ENCODE measurements around the gene IGF1R.

IGF1R gene

DNA sequence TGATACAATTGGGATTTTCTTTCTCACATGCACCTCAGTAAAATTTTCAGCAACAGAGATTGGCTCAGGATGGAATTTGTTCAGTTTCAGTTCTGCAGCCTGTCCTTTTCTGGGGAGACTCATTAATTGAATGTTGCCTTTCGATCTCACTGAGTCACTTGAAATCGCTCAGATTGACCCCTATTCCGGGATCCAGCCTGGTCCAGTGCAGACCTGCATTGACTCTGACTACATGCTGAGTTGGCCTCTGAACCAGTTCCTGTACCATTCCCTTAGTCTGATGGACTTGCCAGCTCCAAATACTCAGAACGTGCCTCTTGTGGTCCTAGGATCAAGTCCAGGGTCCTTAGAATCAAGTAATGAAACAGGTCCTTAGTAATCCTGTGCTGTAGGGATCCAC, 9.4 kb downstream of the IGF1R start:
- DNase-seq (ENCODE audit: low spot score): no peak
- H3K9me3 ChIP-seq (ENCODE audit: severe bottlenecking): no peaks in the 10 kb centered on the region
- H3K4me1 ChIP-seq (ENCODE audit: insufficient read depth, poor library complexity, severe bottlenecking): peaks cover 70% of the 10 kb centered on the region
- TF ChIP-seq, protein P1, sequence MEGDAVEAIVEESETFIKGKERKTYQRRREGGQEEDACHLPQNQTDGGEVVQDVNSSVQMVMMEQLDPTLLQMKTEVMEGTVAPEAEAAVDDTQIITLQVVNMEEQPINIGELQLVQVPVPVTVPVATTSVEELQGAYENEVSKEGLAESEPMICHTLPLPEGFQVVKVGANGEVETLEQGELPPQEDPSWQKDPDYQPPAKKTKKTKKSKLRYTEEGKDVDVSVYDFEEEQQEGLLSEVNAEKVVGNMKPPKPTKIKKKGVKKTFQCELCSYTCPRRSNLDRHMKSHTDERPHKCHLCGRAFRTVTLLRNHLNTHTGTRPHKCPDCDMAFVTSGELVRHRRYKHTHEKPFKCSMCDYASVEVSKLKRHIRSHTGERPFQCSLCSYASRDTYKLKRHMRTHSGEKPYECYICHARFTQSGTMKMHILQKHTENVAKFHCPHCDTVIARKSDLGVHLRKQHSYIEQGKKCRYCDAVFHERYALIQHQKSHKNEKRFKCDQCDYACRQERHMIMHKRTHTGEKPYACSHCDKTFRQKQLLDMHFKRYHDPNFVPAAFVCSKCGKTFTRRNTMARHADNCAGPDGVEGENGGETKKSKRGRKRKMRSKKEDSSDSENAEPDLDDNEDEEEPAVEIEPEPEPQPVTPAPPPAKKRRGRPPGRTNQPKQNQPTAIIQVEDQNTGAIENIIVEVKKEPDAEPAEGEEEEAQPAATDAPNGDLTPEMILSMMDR (IDR thresholded peaks at IDR 0.05; ENCODE audit: poor library complexity, severe bottlenecking): no peak
- H3K36me3 ChIP-seq (ENCODE audit: low read depth): peaks cover 13% of the 10 kb centered on the region
- peak overlapping the region; percentile 5 for H3K4me3 ChIP-seq (ENCODE audit: severe bottlenecking)
- peak overlapping the region; percentile 85 for H3K27ac ChIP-seq (ENCODE audit: poor library complexity, severe bottlenecking)
- no peaks in the 10 kb centered on the region for H3K27me3 ChIP-seq (ENCODE audit: insufficient read depth, poor library complexity, severe bottlenecking)
- peak; percentile 82 for ATAC-seq (ENCODE audit: low read depth)

DNA sequence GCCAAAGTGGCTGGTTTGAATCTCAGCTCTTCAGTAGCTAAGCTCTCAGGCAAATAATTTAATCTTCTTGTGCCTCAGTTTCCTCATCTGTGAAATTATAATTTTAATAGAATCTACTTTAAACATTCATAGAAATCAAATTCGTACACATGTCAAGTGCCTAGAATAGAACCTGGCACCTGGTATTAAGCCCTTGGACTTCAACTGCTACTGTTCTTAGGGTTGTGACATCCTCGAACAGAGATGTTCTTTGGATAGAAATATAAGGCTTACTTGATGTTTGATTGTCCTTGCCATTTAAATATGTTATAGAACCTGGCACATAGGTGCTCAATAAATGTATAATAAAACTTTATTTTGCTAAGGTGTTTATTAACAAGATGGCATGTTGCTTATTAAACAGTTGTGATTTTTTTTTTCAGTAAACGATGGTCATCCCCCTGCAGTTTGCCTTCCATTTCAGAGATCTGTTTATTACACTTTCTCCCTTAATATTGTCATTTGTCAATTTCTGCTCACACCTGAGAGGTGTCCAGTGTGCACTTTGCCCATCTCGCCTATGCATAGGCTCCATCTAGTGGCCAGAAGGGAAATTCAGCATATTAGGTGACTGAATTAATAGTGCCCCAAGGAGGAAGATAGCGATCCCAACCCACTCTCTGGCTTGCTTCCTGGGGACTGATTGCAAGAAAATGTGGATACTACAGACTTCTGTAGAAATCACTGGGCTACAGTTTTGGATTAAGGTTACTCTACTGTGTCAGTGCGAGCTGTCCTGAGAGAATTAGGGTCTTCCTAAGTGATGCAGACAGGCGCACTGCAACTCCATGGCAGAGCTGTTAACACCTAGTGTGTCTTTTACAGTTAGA, 10.7 kb downstream of the IGF1R start:
- peak overlapping the region; percentile 85 for H3K27ac ChIP-seq (ENCODE audit: poor library complexity, severe bottlenecking)
- no peaks in the 10 kb centered on the region for H3K9me3 ChIP-seq (ENCODE audit: severe bottlenecking)
- peaks cover 15% of the 10 kb centered on the region for H3K36me3 ChIP-seq (ENCODE audit: low read depth)
- H3K4me1 ChIP-seq (ENCODE audit: insufficient read depth, poor library complexity, severe bottlenecking): peaks cover 57% of the 10 kb centered on the region
- DNase-seq (ENCODE audit: low spot score) (no peak), ATAC-seq (ENCODE audit: low read depth) (peak; percentile 62)
- H3K4me3 ChIP-seq (ENCODE audit: severe bottlenecking): no peak overlapping the region
- H3K27me3 ChIP-seq (ENCODE audit: insufficient read depth, poor library complexity, severe bottlenecking): no peaks in the 10 kb centered on the region
- TF ChIP-seq, protein P1 (IDR thresholded peaks at IDR 0.05; ENCODE audit: poor library complexity, severe bottlenecking): peak; percentile 100

DNA sequence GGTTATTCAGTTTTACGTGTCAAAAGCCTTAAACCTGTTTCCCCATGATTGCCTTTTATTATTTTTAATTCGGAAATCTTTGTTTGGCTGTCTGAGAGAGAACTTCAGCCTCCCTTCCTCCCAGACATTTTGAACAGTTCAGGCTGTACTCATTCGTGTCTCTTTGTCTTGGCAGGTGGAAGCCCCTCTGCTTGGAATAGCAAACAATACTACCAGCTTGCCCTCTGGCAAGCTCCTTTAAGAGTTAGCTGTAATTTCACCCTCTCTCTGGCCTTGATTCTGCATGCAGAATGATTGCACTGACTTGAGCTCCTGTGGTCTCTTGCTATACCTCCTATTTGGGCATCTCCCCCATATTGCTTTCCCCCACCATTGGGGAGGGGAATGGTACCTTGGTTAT, 11.7 kb downstream of the IGF1R start:
- peaks cover 17% of the 10 kb centered on the region for H3K36me3 ChIP-seq (ENCODE audit: low read depth)
- H3K4me1 ChIP-seq (ENCODE audit: insufficient read depth, poor library complexity, severe bottlenecking): peaks cover 47% of the 10 kb centered on the region
- H3K9me3 ChIP-seq (ENCODE audit: severe bottlenecking): no peaks in the 10 kb centered on the region
- H3K27me3 ChIP-seq (ENCODE audit: insufficient read depth, poor library complexity, severe bottlenecking): no peaks in the 10 kb centered on the region
- TF ChIP-seq, protein P1 (IDR thresholded peaks at IDR 0.05; ENCODE audit: poor library complexity, severe bottlenecking): no peak
- DNase-seq (ENCODE audit: low spot score): no peak
- no peak overlapping the region for H3K27ac ChIP-seq (ENCODE audit: poor library complexity, severe bottlenecking)
- no peak overlapping the region for H3K4me3 ChIP-seq (ENCODE audit: severe bottlenecking)
- no peak for ATAC-seq (ENCODE audit: low read depth)

DNA sequence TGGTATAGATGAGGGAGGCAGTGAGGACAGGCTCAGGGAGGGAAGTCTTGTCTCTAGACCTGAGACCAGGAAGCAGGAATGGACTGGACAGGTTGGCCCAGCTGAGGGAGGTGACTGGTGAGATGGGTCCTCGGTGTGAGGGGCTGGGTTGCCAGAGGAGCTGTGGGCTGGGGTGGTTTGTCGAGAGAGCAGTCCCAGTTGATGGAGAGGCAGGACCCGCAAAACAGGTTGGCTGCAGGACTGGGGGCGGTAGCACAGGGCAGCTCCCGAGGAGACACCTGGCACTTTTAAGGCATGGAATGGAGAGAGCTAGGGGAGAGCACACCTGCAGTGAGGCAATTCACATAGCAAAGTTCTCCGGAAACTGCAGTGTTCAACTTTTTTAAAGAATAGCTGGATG, 14.7 kb downstream of the IGF1R start:
- TF ChIP-seq, protein P1 (IDR thresholded peaks at IDR 0.05; ENCODE audit: poor library complexity, severe bottlenecking): no peak
- H3K4me1 ChIP-seq (ENCODE audit: insufficient read depth, poor library complexity, severe bottlenecking): peaks cover 42% of the 10 kb centered on the region
- H3K36me3 ChIP-seq (ENCODE audit: low read depth): peaks cover 17% of the 10 kb centered on the region
- H3K4me3 ChIP-seq (ENCODE audit: severe bottlenecking): no peak overlapping the region
- H3K27ac ChIP-seq (ENCODE audit: poor library complexity, severe bottlenecking): no peak overlapping the region
- no peaks in the 10 kb centered on the region for H3K9me3 ChIP-seq (ENCODE audit: severe bottlenecking)
- DNase-seq (ENCODE audit: low spot score) (no peak), ATAC-seq (ENCODE audit: low read depth) (no peak)
- no peaks in the 10 kb centered on the region for H3K27me3 ChIP-seq (ENCODE audit: insufficient read depth, poor library complexity, severe bottlenecking)

DNA sequence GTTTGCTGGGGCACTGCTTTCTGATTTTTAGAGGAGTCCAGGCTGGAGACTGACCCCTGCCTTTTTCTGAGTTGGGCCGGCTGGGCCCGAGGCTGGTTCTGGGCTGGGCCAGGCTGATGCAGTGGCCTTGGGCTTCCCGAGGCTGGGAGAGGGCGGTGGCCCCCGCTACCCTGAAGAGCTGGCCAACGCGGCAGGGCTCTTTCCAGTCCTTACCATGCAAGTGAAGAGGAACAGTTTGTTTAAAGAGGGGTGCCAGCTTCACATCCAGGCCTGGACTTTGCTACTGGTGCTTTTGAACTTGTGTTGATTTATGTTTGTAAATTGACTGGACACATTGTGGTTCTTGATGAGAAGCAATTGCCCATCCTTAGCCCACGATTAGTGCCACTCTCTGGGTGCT, 15.3 kb downstream of the IGF1R start:
- no peak for ATAC-seq (ENCODE audit: low read depth)
- no peak overlapping the region for H3K27ac ChIP-seq (ENCODE audit: poor library complexity, severe bottlenecking)
- H3K36me3 ChIP-seq (ENCODE audit: low read depth): peaks cover 17% of the 10 kb centered on the region
- TF ChIP-seq, protein P1 (IDR thresholded peaks at IDR 0.05; ENCODE audit: poor library complexity, severe bottlenecking): no peak
- DNase-seq (ENCODE audit: low spot score): no peak
- no peaks in the 10 kb centered on the region for H3K9me3 ChIP-seq (ENCODE audit: severe bottlenecking)
- H3K27me3 ChIP-seq (ENCODE audit: insufficient read depth, poor library complexity, severe bottlenecking): no peaks in the 10 kb centered on the region
- peaks cover 42% of the 10 kb centered on the region for H3K4me1 ChIP-seq (ENCODE audit: insufficient read depth, poor library complexity, severe bottlenecking)
- H3K4me3 ChIP-seq (ENCODE audit: severe bottlenecking): no peak overlapping the region
